ENCODE data around the gene PTPRM. TPM values are rescaled to one million over a fixed set of nuclear protein-coding genes. Genes with fewer than 3 reads are reported as not detected.
A peak's percentile ranks its signal among the peaks of the same experiment; 100 is the strongest.

The PTPRM gene
- total and polyA plus RNA-seq, 2 of the 8 experiments (the other 6 are each of a cell fraction or from before 2014, with no cell fraction given): 4.1 to 7.0 TPM

DNA sequence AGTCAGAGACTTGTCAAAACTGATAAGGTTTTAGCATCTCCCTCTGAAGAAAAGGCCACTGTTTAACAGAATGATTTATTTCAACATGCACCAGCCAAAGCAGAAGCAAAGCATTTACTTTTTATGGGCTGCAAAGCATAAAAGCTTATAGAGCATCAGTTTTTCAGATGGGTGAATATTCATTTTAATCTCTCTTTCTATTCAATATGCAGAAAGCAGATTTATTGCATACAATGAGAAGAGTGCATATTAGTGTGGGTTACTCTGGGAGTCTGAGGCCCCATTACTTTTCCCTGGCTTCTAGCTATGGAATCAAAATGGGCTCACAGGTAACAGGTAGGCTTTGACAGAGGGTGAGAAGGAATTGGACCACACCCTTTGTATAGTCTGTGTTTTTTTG lies 9.0 kb downstream of the PTPRM start:
- Histone ChIP-seq H2BK120ac (replicated peaks; ENCODE audit: low read depth, low read length) (no peak overlapping the region), H3K27me3 (replicated peaks in 1 of 4; ENCODE audit: control insufficient read depth in 3 of 4, extremely low read depth in 1 of 4, insufficient read depth in 3 of 4, low read length in 3 of 4) (no peaks in the 10 kb centered on the region), H2BK5ac (ENCODE audit: low read depth, low read length) (no peak overlapping the region; the same call in 1 of the 2 replicates), H3K4me1 (replicated peaks in 1 of 4; ENCODE audit: control insufficient read depth in 3 of 4, insufficient read depth in 4 of 4, low read length in 3 of 4) (peaks cover 0 to 15% (median 6%) of the 10 kb centered on the region in 4 experiments; a peak in 5 of 7 replicates), H4K91ac (replicated peaks; ENCODE audit: insufficient read length, low read length) (no peak overlapping the region), H4K5ac (ENCODE audit: insufficient read length, low read depth, low read length) (no peak overlapping the region), H3K27ac (ENCODE audit: low read depth, low read length) (no peak overlapping the region), H3K36me3 (ENCODE audit: control insufficient read depth in 2 of 4, insufficient read depth in 4 of 4, low read length in 3 of 4) (no peaks in the 10 kb centered on the region), H3K23me2 (ENCODE audit: low read depth, low read length) (no peaks in the 10 kb centered on the region), H4K20me1 (replicated peaks in 1 of 2; ENCODE audit: control insufficient read depth in 1 of 2, insufficient read depth in 2 of 2, low read length in 2 of 2) (no peaks in the 10 kb centered on the region), H3K18ac (ENCODE audit: extremely low read depth, low read length) (0 out of 2 replicates have a peak overlapping the region, but pooled peaks have one; percentile 6), H3K4me2 (ENCODE audit: insufficient read depth in 1 of 2, low read depth in 2 of 2, low read length in 2 of 2) (no peak overlapping the region), H3K79me2 (ENCODE audit: control insufficient read depth in 1 of 2, insufficient read depth in 2 of 2, low read length in 2 of 2) (no peaks in the 10 kb centered on the region), H2BK15ac (ENCODE audit: low read length) (no peak overlapping the region), H3K4me3 (ENCODE audit: extremely low read depth in 1 of 4, insufficient read depth in 2 of 4, low read depth in 3 of 4, low read length in 4 of 4) (no peak overlapping the region), H3K56ac (replicated peaks; ENCODE audit: insufficient read length, low read depth, low read length) (no peak overlapping the region), H2AFZ (ENCODE audit: low read length) (no peak overlapping the region), H3K79me1 (ENCODE audit: low read depth, low read length) (no peaks in the 10 kb centered on the region; the same call in 1 of the 2 replicates), H2BK20ac (ENCODE audit: low read length) (no peak overlapping the region), H3K14ac (ENCODE audit: insufficient read length) (no peak overlapping the region), H3K23ac (ENCODE audit: insufficient read length) (no peak overlapping the region), H3K4ac (replicated peaks; ENCODE audit: insufficient read length, low read depth, low read length) (no peak overlapping the region), H3K9ac (replicated peaks in 1 of 4; ENCODE audit: extremely low read depth in 1 of 4, low read depth in 3 of 4, low read length in 3 of 4) (no peak overlapping the region), H4K8ac (ENCODE audit: extremely low read depth, insufficient read depth, low read length) (no peak overlapping the region), H2AK5ac (ENCODE audit: low read depth, low read length) (0 out of 2 replicates have a peak overlapping the region, but pooled peaks have one; percentile 83), H3K9me3 (ENCODE audit: insufficient read depth in 2 of 2, low read depth in 1 of 2, low read length in 1 of 2) (no peaks in the 10 kb centered on the region), H2BK12ac (ENCODE audit: low read depth, low read length) (no peak overlapping the region)
- no peak for DNase-seq (ENCODE audit: low read depth in 1 of 2, low spot score in 2 of 2)
- POLR2A ChIA-PET (ENCODE audit: partially characterized antibody): interaction anchor here (1.3 kb wide), 1 partner anchor 9 kb away, joined by 4 read pairs; the partner anchor contains the start of gene PTPRM
- CTCF ChIA-PET (ENCODE audit: partially characterized antibody): interaction anchor here (0.6 to 2.1 kb wide), 9 partner anchors 9 to 468 kb away, joined by 3 to 8 read pairs (median 3); partner anchors contain the start of gene PTPRM
- FAIRE-seq: no peak
- no peak for TF ChIP-seq ASH2L (IDR thresholded peaks at IDR 0.05; ENCODE audit: low read length)
- TF ChIP-seq KDM4A (IDR thresholded peaks at IDR 0.05; ENCODE audit: low read depth, low read length, severe bottlenecking): no peak
- no peak for TF ChIP-seq CBX5 (IDR thresholded peaks at IDR 0.05; ENCODE audit: low read depth, low read length)
- no peak for TF ChIP-seq TBP (IDR thresholded peaks at IDR 0.05; ENCODE audit: low read depth, low read length)
- TF ChIP-seq SUZ12 (IDR thresholded peaks at IDR 0.05; ENCODE audit: low read length): no peak
- TF ChIP-seq JUN (IDR thresholded peaks at IDR 0.05; ENCODE audit: low read depth, low read length): no peak
- TF ChIP-seq SRF (IDR thresholded peaks at IDR 0.05; ENCODE audit: low read depth, low read length): no peak
- TF ChIP-seq NANOG (IDR thresholded peaks at IDR 0.05; ENCODE audit: insufficient read depth, low read depth, low read length, poor library complexity, severe bottlenecking): no peak
- TF ChIP-seq CTBP2 (IDR thresholded peaks at IDR 0.05; ENCODE audit: borderline replicate concordance, insufficient read depth, insufficient read length, low read length): no peak
- TF ChIP-seq EGR1 (IDR thresholded peaks at IDR 0.05; ENCODE audit: borderline replicate concordance, low read depth, low read length): no peak
- TF ChIP-seq, protein P1, sequence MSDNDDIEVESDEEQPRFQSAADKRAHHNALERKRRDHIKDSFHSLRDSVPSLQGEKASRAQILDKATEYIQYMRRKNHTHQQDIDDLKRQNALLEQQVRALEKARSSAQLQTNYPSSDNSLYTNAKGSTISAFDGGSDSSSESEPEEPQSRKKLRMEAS (IDR thresholded peaks at IDR 0.05): no peak
- TF ChIP-seq, protein P2, sequence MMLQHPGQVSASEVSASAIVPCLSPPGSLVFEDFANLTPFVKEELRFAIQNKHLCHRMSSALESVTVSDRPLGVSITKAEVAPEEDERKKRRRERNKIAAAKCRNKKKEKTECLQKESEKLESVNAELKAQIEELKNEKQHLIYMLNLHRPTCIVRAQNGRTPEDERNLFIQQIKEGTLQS (IDR thresholded peaks at IDR 0.05; ENCODE audit: insufficient read depth, low read depth, low read length): no peak
- TF ChIP-seq SAP30 (IDR thresholded peaks at IDR 0.05; ENCODE audit: insufficient read depth, insufficient replicate concordance, low read length): no peak
- no peak for TF ChIP-seq BACH1 (IDR thresholded peaks at IDR 0.05; ENCODE audit: low read length)
